Measurements from ENCODE around the gene HIPK2.

HIPK2 gene

GRCh38 chr7:139650429-139651100 lies 127.2 kb downstream of the HIPK2 start:
- no peak for DNase-seq (ENCODE audit: low spot score)

- DNase-seq (ENCODE audit: low spot score) = no peak
Measured at GRCh38 chr7:139648941-139649425, 128.8 kb downstream of the HIPK2 start.

GRCh38 chr7:139648391-139648861 lies 129.4 kb downstream of the HIPK2 start:
- DNase-seq (ENCODE audit: low spot score) = no peak

- no peak for DNase-seq (ENCODE audit: low spot score)
Measured at GRCh38 chr7:139647814-139648390, 129.9 kb downstream of the HIPK2 start.

- no peak for DNase-seq (ENCODE audit: low spot score)
Measured at GRCh38 chr7:139647085-139647484, 130.7 kb downstream of the HIPK2 start.

GRCh38 chr7:139646566-139646965 lies 131.2 kb downstream of the HIPK2 start:
- no peak for DNase-seq (ENCODE audit: low spot score)

- DNase-seq (ENCODE audit: low spot score) = peak; percentile 83
Measured at GRCh38 chr7:139645572-139646523, 131.9 kb downstream of the HIPK2 start.

- peak; percentile 21 for DNase-seq (ENCODE audit: low spot score)
Measured at GRCh38 chr7:139643951-139644585, 133.7 kb downstream of the HIPK2 start.

- DNase-seq (ENCODE audit: low spot score) = no peak
Measured at GRCh38 chr7:139642283-139642682, 135.5 kb downstream of the HIPK2 start.

- no peak for DNase-seq (ENCODE audit: low spot score)
Measured at GRCh38 chr7:139641337-139641992, 136.3 kb downstream of the HIPK2 start.

GRCh38 chr7:139640681-139641080 lies 137.1 kb downstream of the HIPK2 start:
- DNase-seq (ENCODE audit: low spot score) = no peak

- no peak for DNase-seq (ENCODE audit: low spot score)
Measured at GRCh38 chr7:139639563-139639962, 138.2 kb downstream of the HIPK2 start.

- peak; percentile 37 for DNase-seq (ENCODE audit: low spot score)
Measured at GRCh38 chr7:139635526-139636302, 142.1 kb downstream of the HIPK2 start.

- no peak for DNase-seq (ENCODE audit: low spot score)
Measured at GRCh38 chr7:139634087-139634486, 143.7 kb downstream of the HIPK2 start.

- DNase-seq (ENCODE audit: low spot score) = no peak
Measured at GRCh38 chr7:139631520-139632031, 146.2 kb downstream of the HIPK2 start.

- no peak for DNase-seq (ENCODE audit: low spot score)
Measured at GRCh38 chr7:139630643-139631519, 146.9 kb downstream of the HIPK2 start.

- no peak for DNase-seq (ENCODE audit: low spot score)
Measured at GRCh38 chr7:139629392-139630082, 148.3 kb downstream of the HIPK2 start.

- no peak for DNase-seq (ENCODE audit: low spot score)
Measured at GRCh38 chr7:139627831-139628230, 150.0 kb downstream of the HIPK2 start.

GRCh38 chr7:139626817-139627216 lies 151.0 kb downstream of the HIPK2 start:
- DNase-seq (ENCODE audit: low spot score) = peak; percentile 57

Data from CD4-positive, alpha-beta T cell treated with Interleukin-6 at 100 ng/mL for 8 hours (primary cell).